Measurements from ENCODE around the gene HSPG2.
A peak's percentile ranks its signal among the peaks of the same experiment; 100 is the strongest.

GRCh38 chr1:21956720-21957552 is 19.8 kb upstream of the HSPG2 start:
- TF ChIP-seq MAX (IDR thresholded peaks at IDR 0.05) (peak; percentile 94), RAD21 (IDR thresholded peaks at IDR 0.05; ENCODE audit: low read depth) (0 out of 2 replicates have a peak, but pooled peaks have one; percentile 19), EGR1 (IDR thresholded peaks at IDR 0.05) (no peak), EP300 (IDR thresholded peaks at IDR 0.05; ENCODE audit: borderline replicate concordance) (peak; percentile 92), TAF1 (IDR thresholded peaks at IDR 0.05; ENCODE audit: low read depth) (peak; percentile 47; the same call in 1 of the 2 replicates), TEAD4 (IDR thresholded peaks at IDR 0.05) (peak; percentile 78), FOXM1 (IDR thresholded peaks at IDR 0.05; ENCODE audit: borderline replicate concordance, low read depth) (no peak; the same call in 1 of the 2 replicates), ZBTB7A (IDR thresholded peaks at IDR 0.05; ENCODE audit: low read depth) (peak; percentile 65; the same call in 1 of the 2 replicates), CREB1 (IDR thresholded peaks at IDR 0.05; ENCODE audit: low read depth) (no peak; the same call in 1 of the 2 replicates), REST (IDR thresholded peaks at IDR 0.05; ENCODE audit: low read depth) (no peak), NFIC (IDR thresholded peaks at IDR 0.05) (peak; percentile 100), CEBPB (IDR thresholded peaks at IDR 0.05) (no peak)
